HepG2 (cell line): ENCODE data around the gene TOB1. TPM values are rescaled to one million over a fixed set of nuclear protein-coding genes. Genes with fewer than 3 reads are reported as not detected.
A peak's percentile ranks its signal among the peaks of the same experiment; 100 is the strongest.

Experiments
- ARID4A ChIP-seq: sonication (generic); formaldehyde crosslinking; IDR thresholded peaks from 2 replicates; pipeline ENCODE4 v1.5.0; 2020; ENCODE audit warnings: mild to moderate bottlenecking, missing genetic modification reagents, borderline replicate concordance
- E2F5 ChIP-seq: sonication (generic); formaldehyde crosslinking; conservative IDR thresholded peaks from 2 replicates; pipeline ENCODE4 v1.4.0; 2020; ENCODE audit warnings: missing genetic modification reagents
- LCORL ChIP-seq, 2 experiments: fragments of 450-650 bp in 1 of 2; sonication (generic) in 1 of 2; formaldehyde crosslinking in 1 of 2; IDR thresholded peaks; 2 replicates each; pipeline versions ENCODE4 v1.5.0 to v1.6.1; 2017 to 2020; ENCODE audit warnings: antibody characterized with exemption in 1 of 2, missing genetic modification reagents in 1 of 2
- MAZ ChIP-seq, 2 experiments: sonication (generic) in 1 of 2; formaldehyde crosslinking in 1 of 2; IDR thresholded peaks; 2 replicates each; pipeline versions ENCODE4 v1.5.0 to v1.6.1; 2012 to 2020; ENCODE audit warnings: low read depth in 2 of 2, mild to moderate bottlenecking in 2 of 2, borderline replicate concordance in 1 of 2, improper control_type of control experiment in 1 of 2, low read length in 1 of 2, missing genetic modification reagents in 1 of 2, moderate library complexity in 1 of 2
- MED1 ChIP-seq: sonication (generic); formaldehyde crosslinking; IDR thresholded peaks from 2 replicates; pipeline ENCODE4 v1.4.0; 2020; ENCODE audit warnings: missing genetic modification reagents
- NFAT5 ChIP-seq: sonication (generic); formaldehyde crosslinking; IDR thresholded peaks from 2 replicates; pipeline ENCODE4 v1.4.0; 2020; ENCODE audit warnings: missing genetic modification reagents
- PAF1 ChIP-seq: IDR thresholded peaks from 2 replicates; pipeline ENCODE4 v1.6.1; 2016; ENCODE audit warnings: missing genetic modification reagents, missing compliant biosample characterization
- RCOR2 ChIP-seq: IDR thresholded peaks from 2 replicates; pipeline ENCODE4 v1.6.1; 2016; ENCODE audit warnings: missing biosample characterization, missing genetic modification reagents
- TARDBP ChIP-seq: sonication (generic); formaldehyde crosslinking; IDR thresholded peaks from 2 replicates; pipeline ENCODE4 v1.8.0; 2022; ENCODE audit warnings: mild to moderate bottlenecking, missing genetic modification reagents
- ZBTB14 ChIP-seq: sonication (generic); formaldehyde crosslinking; IDR thresholded peaks from 2 replicates; pipeline ENCODE4 v1.4.0; 2020; ENCODE audit warnings: missing genetic modification reagents
- ZBTB7B ChIP-seq: sonication (generic); formaldehyde crosslinking; IDR thresholded peaks from 2 replicates; pipeline ENCODE4 v1.4.0; 2020; ENCODE audit warnings: missing genetic modification reagents
- ZMYM2 ChIP-seq: sonication (generic); formaldehyde crosslinking; IDR thresholded peaks from 2 replicates; pipeline ENCODE4 v1.8.0; 2022; ENCODE audit warnings: mild to moderate bottlenecking, missing genetic modification reagents
- ZNF383 ChIP-seq: sonication (generic); formaldehyde crosslinking; IDR thresholded peaks from 2 replicates; pipeline ENCODE4 v1.4.0; 2020; ENCODE audit warnings: missing genetic modification reagents, mild to moderate bottlenecking, borderline replicate concordance
- ZNF800 ChIP-seq: sonication (generic); formaldehyde crosslinking; IDR thresholded peaks from 2 replicates; pipeline ENCODE4 v1.4.0; 2020; ENCODE audit warnings: missing genetic modification reagents
- polyA plus RNA-seq, 8 experiments: library from polyadenylated mRNA; depleted of rRNA in 3 of 8; stranded (reverse) in 7 of 8; unstranded in 1 of 8; fragments of >200 nt; fragmentation: Illumina TruSeq in 4 of 8; extraction: Trizol in 4 of 8; gene quantifications; 2 replicates each; pipeline versions ENCODE4 v1.2.1 to v1.2.3, GENCODE V29; 2011 to 2016; ENCODE audit warnings: low read depth in 4 of 8, missing spikeins in 1 of 8, mixed read lengths in 1 of 8; ENCODE audit not compliant: insufficient read depth in 1 of 8
- total RNA-seq, 5 experiments: library from RNA; depleted of rRNA; stranded (reverse); fragments of >200 nt; fragmentation: Illumina TruSeq; extraction: Trizol; gene quantifications; 2 replicates each; pipeline ENCODE4 v1.2.3, GENCODE V29; 2016; ENCODE audit warnings: low read depth in 1 of 5

TOB1 gene
- total and polyA plus RNA-seq, 2 of the 13 experiments (the other 11 are each of a cell fraction or from before 2014, with no cell fraction given): 21.9 to 57.7 TPM

- TF ChIP-seq ZNF383 (CRISPR knock-in tag) (no peak), TARDBP (CRISPR knock-in tag) (0 out of 2 replicates have a peak, but pooled peaks have one; percentile 53), PAF1 (CRISPR knock-in tag) (no peak), E2F5 (CRISPR knock-in tag) (no peak), ZMYM2 (CRISPR knock-in tag) (peak; percentile 78), MAZ (IDR thresholded peaks at IDR 0.05; ENCODE audit: borderline replicate concordance, low read depth, low read length) (no peak), MAZ (CRISPR knock-in tag; IDR thresholded peaks at IDR 0.05; ENCODE audit: low read depth) (no peak), ZBTB7B (CRISPR knock-in tag) (peak; percentile 65; the same call in 1 of the 2 replicates), MED1 (CRISPR knock-in tag) (peak; percentile 86), ZNF800 (CRISPR knock-in tag) (0 out of 2 replicates have a peak, but pooled peaks have one; percentile 39), LCORL (IDR thresholded peaks at IDR 0.05) (no peak), LCORL (CRISPR knock-in tag; IDR thresholded peaks at IDR 0.05) (peak; percentile 67), RCOR2 (peak; percentile 86), ARID4A (CRISPR knock-in tag) (peak; percentile 54; the same call in 1 of the 2 replicates), ZBTB14 (no peak), NFAT5 (CRISPR knock-in tag) (no peak)
Measured at GRCh38 chr17:50853015-50853615, 13.0 kb downstream of the TOB1 start (continued).
